H1 (cell line): Measurements from ENCODE around the gene CAMTA1. TPM values are rescaled to one million over a fixed set of nuclear protein-coding genes. Genes with fewer than 3 reads are reported as not detected.

Experiments
- CTCF ChIA-PET: fragments of 300-600 bp; sonication (Branson Sonifier 250); formaldehyde crosslinking; loops from one replicate; lab custom pipeline; 2021; ENCODE audit not compliant: partially characterized antibody; lab: Charles Lee
- POLR2A ChIA-PET: fragments of 300-600 bp; sonication (Branson Sonifier 250); formaldehyde crosslinking; loops from one replicate; lab custom pipeline; 2021; ENCODE audit warnings: inconsistent platforms; ENCODE audit not compliant: partially characterized antibody; lab: Charles Lee
- DNase-seq, 2 experiments: peaks; one replicate each; pipeline versions ENCODE4 v3.0.0 to v3.0.0-alpha.2; 2010 to 2022; ENCODE audit warnings: low spot score in 2 of 2, low read depth in 1 of 2, mixed read lengths in 1 of 2
- FAIRE-seq: peaks from 2 replicates; lab custom pipeline; 2011; peaks lifted over from hg19 to GRCh38; lab: Jason Lieb, UNC
- H2AFZ ChIP-seq: 2 replicates; pipeline ENCODE4 v1.8.1; 2012; ENCODE audit warnings: low read length, inconsistent platforms
- H2AK5ac ChIP-seq: 2 replicates; pipeline ENCODE4 v1.6.1; 2013; ENCODE audit warnings: low read depth, low read length
- H2BK120ac ChIP-seq: replicated peaks from 2 replicates; pipeline ENCODE3; 2013; ENCODE audit warnings: low read depth, low read length, inconsistent platforms
- H2BK12ac ChIP-seq: 2 replicates; pipeline ENCODE4 v1.6.1; 2013; ENCODE audit warnings: low read depth, low read length
- H2BK15ac ChIP-seq: 2 replicates; pipeline ENCODE4 v1.6.1; 2013; ENCODE audit warnings: low read length
- H2BK20ac ChIP-seq: 2 replicates; pipeline ENCODE4 v1.6.1; 2013; ENCODE audit warnings: low read length
- H2BK5ac ChIP-seq: 2 replicates; pipeline ENCODE4 v1.6.1; 2013; ENCODE audit warnings: low read depth, low read length
- H3K14ac ChIP-seq: 2 replicates; pipeline ENCODE4 v1.6.1; 2013; ENCODE audit warnings: inconsistent platforms; ENCODE audit not compliant: insufficient read length
- H3K18ac ChIP-seq: 2 replicates; pipeline ENCODE4 v1.6.1; 2013; ENCODE audit warnings: low read length; ENCODE audit errors: extremely low read depth
- H3K23ac ChIP-seq: 2 replicates; pipeline ENCODE4 v1.6.1; 2013; ENCODE audit warnings: inconsistent platforms; ENCODE audit not compliant: insufficient read length
- H3K23me2 ChIP-seq: 2 replicates; pipeline ENCODE4 v1.6.1; 2013; ENCODE audit warnings: low read depth, low read length
- H3K27ac ChIP-seq: 2 replicates; pipeline ENCODE4 v1.6.1; 2011; ENCODE audit warnings: low read depth, low read length, inconsistent platforms
- H3K27me3 ChIP-seq, 4 experiments: replicated peaks in 1 of 4; 1 replicate in 1 of 4; 2 replicates in 3 of 4; pipeline versions ENCODE4 v1.6.1 to v1.8.1; 2011 to 2013; ENCODE audit warnings: low read length in 3 of 4, mild to moderate bottlenecking in 3 of 4, inconsistent platforms in 2 of 4, mixed read lengths in 2 of 4, moderate library complexity in 1 of 4; ENCODE audit not compliant: control insufficient read depth in 3 of 4, insufficient read depth in 3 of 4; ENCODE audit errors: extremely low read depth in 1 of 4
- H3K36me3 ChIP-seq, 4 experiments: 2 replicates each; pipeline versions ENCODE4 v1.6.1 to v1.8.1; 2011 to 2013; ENCODE audit warnings: mild to moderate bottlenecking in 4 of 4, low read length in 3 of 4, moderate library complexity in 2 of 4, control low read depth in 1 of 4, inconsistent platforms in 1 of 4; ENCODE audit not compliant: insufficient read depth in 4 of 4, control insufficient read depth in 2 of 4
- H3K4ac ChIP-seq: replicated peaks from 2 replicates; pipeline ENCODE3; 2013; ENCODE audit warnings: low read length, low read depth, mixed read lengths, inconsistent platforms; ENCODE audit not compliant: insufficient read length
- H3K4me1 ChIP-seq, 4 experiments: replicated peaks in 1 of 4; 1 replicate in 1 of 4; 2 replicates in 3 of 4; pipeline versions ENCODE4 v1.6.1 to v1.8.1; 2011 to 2013; ENCODE audit warnings: low read length in 3 of 4, inconsistent platforms in 2 of 4, mixed read lengths in 1 of 4; ENCODE audit not compliant: insufficient read depth in 4 of 4, control insufficient read depth in 3 of 4
- H3K4me2 ChIP-seq, 2 experiments: 2 replicates each; pipeline versions ENCODE4 v1.6.1 to v1.8.1; 2011 to 2013; ENCODE audit warnings: low read depth in 2 of 2, low read length in 2 of 2, control low read depth in 1 of 2, inconsistent platforms in 1 of 2, mild to moderate bottlenecking in 1 of 2; ENCODE audit not compliant: insufficient read depth in 1 of 2
- H3K4me3 ChIP-seq, 4 experiments: fragments of 200-600, 300-600 bp in 1 of 4; sonication (generic), shearing (Covaris generic), sonication (Bioruptor Twin) in 1 of 4; 2 replicates each; pipeline versions ENCODE4 v1.5.1 to v1.8.1; 2011 to 2016; ENCODE audit warnings: low read length in 4 of 4, low read depth in 3 of 4, control low read depth in 2 of 4, inconsistent platforms in 2 of 4, mild to moderate bottlenecking in 2 of 4, mixed read lengths in 1 of 4, moderate library complexity in 1 of 4; ENCODE audit not compliant: insufficient read depth in 2 of 4; ENCODE audit errors: extremely low read depth in 1 of 4
- H3K56ac ChIP-seq: replicated peaks from 2 replicates; pipeline ENCODE3; 2013; ENCODE audit warnings: low read depth, mild to moderate bottlenecking, mixed read lengths, low read length, inconsistent platforms; ENCODE audit not compliant: insufficient read length
- H3K79me1 ChIP-seq: 2 replicates; pipeline ENCODE4 v1.6.1; 2013; ENCODE audit warnings: low read depth, low read length, control low read depth
- H3K79me2 ChIP-seq, 2 experiments: 2 replicates each; pipeline versions ENCODE4 v1.6.1 to v1.8.1; 2012 to 2013; ENCODE audit warnings: low read length in 2 of 2, mild to moderate bottlenecking in 2 of 2, inconsistent platforms in 1 of 2; ENCODE audit not compliant: insufficient read depth in 2 of 2, control insufficient read depth in 1 of 2
- H3K9ac ChIP-seq, 4 experiments: replicated peaks in 1 of 4; 1 replicate in 1 of 4; 2 replicates in 3 of 4; pipeline versions ENCODE4 v1.6.1 to v1.8.1; 2011 to 2013; ENCODE audit warnings: low read depth in 3 of 4, low read length in 3 of 4, control low read depth in 2 of 4, mild to moderate bottlenecking in 2 of 4, moderate library complexity in 2 of 4, inconsistent platforms in 1 of 4; ENCODE audit errors: extremely low read depth in 1 of 4
- H3K9me3 ChIP-seq, 2 experiments: 2 replicates each; pipeline versions ENCODE4 v1.6.1 to v1.8.1; 2012 to 2013; ENCODE audit warnings: mild to moderate bottlenecking in 2 of 2, moderate library complexity in 2 of 2, control low read depth in 1 of 2, inconsistent platforms in 1 of 2, low read depth in 1 of 2, low read length in 1 of 2, mixed read lengths in 1 of 2; ENCODE audit not compliant: insufficient read depth in 2 of 2
- H4K20me1 ChIP-seq, 2 experiments: replicated peaks in 1 of 2; 2 replicates each; pipeline versions ENCODE3 to v1.8.1; 2011 to 2013; ENCODE audit warnings: inconsistent platforms in 2 of 2, low read length in 2 of 2, mild to moderate bottlenecking in 1 of 2; ENCODE audit not compliant: insufficient read depth in 2 of 2, control insufficient read depth in 1 of 2
- H4K5ac ChIP-seq: 2 replicates; pipeline ENCODE4 v1.6.1; 2013; ENCODE audit warnings: low read length, low read depth, mixed read lengths, inconsistent platforms; ENCODE audit not compliant: insufficient read length
- H4K8ac ChIP-seq: 2 replicates; pipeline ENCODE4 v1.8.0; 2013; ENCODE audit warnings: mild to moderate bottlenecking, moderate library complexity, low read length, inconsistent platforms; ENCODE audit not compliant: insufficient read depth; ENCODE audit errors: extremely low read depth
- H4K91ac ChIP-seq: replicated peaks from 2 replicates; pipeline ENCODE3; 2013; ENCODE audit warnings: low read length, mixed read lengths, inconsistent platforms; ENCODE audit not compliant: insufficient read length
- CBX8 ChIP-seq: fragments of 300-800, 300-1000 bp; sonication (generic); IDR thresholded peaks from 2 replicates; pipeline ENCODE4 v1.7.1; 2016; ENCODE audit warnings: low read depth, low read length, borderline replicate concordance
- KDM4A ChIP-seq: IDR thresholded peaks from one replicate; pipeline ENCODE4 v1.7.1; 2012; ENCODE audit warnings: low read depth, mild to moderate bottlenecking, moderate library complexity, low read length, inconsistent platforms; ENCODE audit not compliant: severe bottlenecking
- WGBS, 2 experiments: shearing (Covaris generic) in 1 of 2; methylation state at CpG; one replicate each; pipeline versions ENCODE4 v1.1.6 to v1.1.7; 2013 to 2015; ENCODE audit warnings: low lambda C conversion rate in 2 of 2, mixed read lengths in 2 of 2, inconsistent platforms in 1 of 2, low coverage in 1 of 2, missing lambda C conversion rate in 1 of 2; ENCODE audit not compliant: insufficient replicate concordance in 2 of 2, insufficient coverage in 1 of 2, insufficient read length in 1 of 2; ENCODE audit errors: extremely low coverage in 1 of 2, missing lambda C conversion rate in 1 of 2; 5-methylcytosine and 5-hydroxymethylcytosine counted together
- polyA plus RNA-seq, 7 experiments: library from polyadenylated mRNA; depleted of rRNA in 3 of 7; stranded (reverse) in 5 of 7; unstranded in 2 of 7; fragments of >200 nt in 5 of 7; fragments of 200-250 nt in 2 of 7; gene quantifications; 1 replicate in 5 of 7; 2 replicates in 1 of 7; 4 replicates in 1 of 7; pipeline versions ENCODE4 v1.2.1 to v1.2.3, GENCODE V29; 2011 to 2013; ENCODE audit warnings: missing spikeins in 2 of 7, mixed read lengths in 2 of 7
- total RNA-seq: library from RNA; stranded (reverse); fragmentation: NEBNext Ultra II Directional; extraction: Animal tissue kit (Norgen Biotek cat#: 25700); gene quantifications from 2 replicates; pipeline ENCODE4 v1.2.1, GENCODE V29; 2021

CAMTA1 gene
- total and polyA plus RNA-seq, 2 of the 8 experiments (the other 6 are each of a cell fraction or from before 2014, with no cell fraction given), result 65.0 to 119 TPM

GRCh38 chr1:7509598-7509997, 724.3 kb downstream of the CAMTA1 start:
- peaks cover 0 to 1% of the 10 kb centered on the region in 2 experiments for H4K20me1 ChIP-seq
- no peak overlapping the region for H2BK5ac ChIP-seq
- H3K36me3 ChIP-seq, result no peaks in the 10 kb centered on the region
- no peaks in the 10 kb centered on the region for H3K79me2 ChIP-seq
- POLR2A ChIA-PET, result interaction anchor here (0.8 to 1.3 kb wide), 2 partner anchors 8 to 43 kb away, joined by 3 read pairs; no protein-coding TSS in a partner anchor
- H3K27ac ChIP-seq, result no peak overlapping the region
- DNase-seq, result no peak
- WGBS, 2 experiments, result 73% methylated on average over 6 of the region's 7 CpGs; no CpG with 5 or more reads in 1 of the 2 experiments
- H4K8ac ChIP-seq, result no peak overlapping the region
- no peak overlapping the region for H4K5ac ChIP-seq
- no peaks in the 10 kb centered on the region for H3K79me1 ChIP-seq
- H2BK15ac ChIP-seq, result no peak overlapping the region
- no peak overlapping the region for H3K4me2 ChIP-seq
- CTCF ChIA-PET, result interaction anchor here (1.3 kb wide), 1 partner anchor 158 kb away, joined by 6 read pairs; no protein-coding TSS in a partner anchor
- no peak overlapping the region for H2BK120ac ChIP-seq
- no peak overlapping the region for H3K23ac ChIP-seq
- H3K4me3 ChIP-seq, result no peak overlapping the region
- H3K9me3 ChIP-seq, result no peaks in the 10 kb centered on the region
- no peaks in the 10 kb centered on the region for H3K27me3 ChIP-seq
- H3K14ac ChIP-seq, result no peak overlapping the region
- H2BK20ac ChIP-seq, result no peak overlapping the region
- no peak for TF ChIP-seq KDM4A
- TF ChIP-seq CBX8, result no peak
- TF ChIP-seq, all 59 proteins: peak for 0
- no peak for FAIRE-seq
- Histone ChIP-seq H3K56ac (no peak overlapping the region), H3K9ac (no peak overlapping the region), H4K91ac (no peak overlapping the region), H3K4me1 (peaks cover 0 to 4% (median 0%) of the 10 kb centered on the region in 4 experiments; a peak in 1 of 7 replicates), H2BK12ac (no peak overlapping the region), H2AK5ac (no peak overlapping the region), H3K18ac (no peak overlapping the region), H2AFZ (no peak overlapping the region), H3K23me2 (peaks cover 8% of the 10 kb centered on the region; the same call in 1 of the 2 replicates), H3K4ac (no peak overlapping the region)
